Neuron (in vitro differentiated cells): ENCODE measurements around the gene PRPF31.
A peak's percentile ranks its signal among the peaks of the same experiment; 100 is the strongest.

Experiments used
- H2AFZ ChIP-seq: one replicate; pipeline ENCODE4 v1.6.1; 2013; ENCODE audit warnings: low read depth, mild to moderate bottlenecking, inconsistent platforms, low read length, moderate library complexity
- H3K27me3 ChIP-seq: one replicate; pipeline ENCODE4 v1.6.1; 2013; ENCODE audit warnings: low read length; ENCODE audit not compliant: insufficient read depth
- H3K36me3 ChIP-seq: one replicate; pipeline ENCODE4 v1.6.1; 2013; ENCODE audit warnings: low read length; ENCODE audit not compliant: insufficient read depth
- H3K4me1 ChIP-seq: one replicate; pipeline ENCODE4 v1.6.1; 2013; ENCODE audit warnings: low read length; ENCODE audit not compliant: insufficient read depth
- H3K4me3 ChIP-seq: 2 replicates; pipeline ENCODE4 v1.5.1; 2013; ENCODE audit warnings: mild to moderate bottlenecking, low read length, moderate library complexity
- H3K9me3 ChIP-seq: one replicate; pipeline ENCODE4 v1.6.1; 2013; ENCODE audit warnings: low read length

The PRPF31 gene

GRCh38 chr19:54153731-54154326 lies 38.3 kb downstream of the PRPF31 start:
- peaks cover 80% of the 10 kb centered on the region for H3K36me3 ChIP-seq
- H3K9me3 ChIP-seq: no peaks in the 10 kb centered on the region
- H2AFZ ChIP-seq: no peak overlapping the region
- no peak overlapping the region for H3K4me3 ChIP-seq
- no peaks in the 10 kb centered on the region for H3K27me3 ChIP-seq
- H3K4me1 ChIP-seq: peaks cover 6% of the 10 kb centered on the region

GRCh38 chr19:54154603-54155345 lies 39.2 kb downstream of the PRPF31 start:
- peaks cover 71% of the 10 kb centered on the region for H3K36me3 ChIP-seq

GRCh38 chr19:54155694-54156093 lies 40.1 kb downstream of the PRPF31 start:
- no peak overlapping the region for H2AFZ ChIP-seq
- H3K36me3 ChIP-seq: peaks cover 64% of the 10 kb centered on the region
- H3K4me1 ChIP-seq: peaks cover 13% of the 10 kb centered on the region

More at GRCh38 chr19:54154603-54155345, 39.2 kb downstream of the PRPF31 start:
- Histone ChIP-seq H2AFZ (no peak overlapping the region), H3K9me3 (no peaks in the 10 kb centered on the region), H3K4me1 (peaks cover 10% of the 10 kb centered on the region), H3K4me3 (no peak overlapping the region), H3K27me3 (no peaks in the 10 kb centered on the region)

GRCh38 chr19:54156490-54156889 lies 40.9 kb downstream of the PRPF31 start:
- H3K27me3 ChIP-seq: no peaks in the 10 kb centered on the region
- no peak overlapping the region for H3K4me3 ChIP-seq
- no peaks in the 10 kb centered on the region for H3K9me3 ChIP-seq
- no peak overlapping the region for H2AFZ ChIP-seq
- H3K4me1 ChIP-seq: peaks cover 18% of the 10 kb centered on the region
- peaks cover 59% of the 10 kb centered on the region for H3K36me3 ChIP-seq

More at GRCh38 chr19:54155694-54156093, 40.1 kb downstream of the PRPF31 start:
- H3K27me3 ChIP-seq: no peaks in the 10 kb centered on the region
- H3K4me3 ChIP-seq: no peak overlapping the region
- no peaks in the 10 kb centered on the region for H3K9me3 ChIP-seq

- Histone ChIP-seq H3K4me3 (no peak overlapping the region), H3K9me3 (no peaks in the 10 kb centered on the region), H3K36me3 (peaks cover 55% of the 10 kb centered on the region), H3K4me1 (peaks cover 18% of the 10 kb centered on the region), H3K27me3 (no peaks in the 10 kb centered on the region), H2AFZ (no peak overlapping the region)
Measured at GRCh38 chr19:54156953-54157352, 41.4 kb downstream of the PRPF31 start.

GRCh38 chr19:54158812-54159351 lies 43.3 kb downstream of the PRPF31 start:
- Histone ChIP-seq H3K27me3 (no peaks in the 10 kb centered on the region), H3K9me3 (peaks cover 4% of the 10 kb centered on the region), H2AFZ (peak overlapping the region; percentile 42), H3K4me3 (peak overlapping the region; percentile 90), H3K36me3 (peaks cover 37% of the 10 kb centered on the region), H3K4me1 (peaks cover 18% of the 10 kb centered on the region)

- Histone ChIP-seq H3K9me3 (peaks cover 8% of the 10 kb centered on the region), H3K27me3 (no peaks in the 10 kb centered on the region), H3K4me1 (peaks cover 18% of the 10 kb centered on the region), H3K36me3 (peaks cover 30% of the 10 kb centered on the region), H3K4me3 (peak within 1 kb of the TSS; percentile 90), H2AFZ (peak within 1 kb of the TSS; percentile 44)
Measured at GRCh38 chr19:54159352-54160181, 44.0 kb downstream of the PRPF31 start, which contains the start of gene LENG1. Gene LENG1, minus strand, starts transcription at chr19:54159721. Its CDS starts 26 bp downstream, at chr19:54159695.

GRCh38 chr19:54160182-54160811 lies 44.7 kb downstream of the PRPF31 start:
- Histone ChIP-seq H3K4me3 (peak overlapping the region; percentile 69), H3K4me1 (peaks cover 18% of the 10 kb centered on the region), H2AFZ (peak overlapping the region; percentile 44), H3K27me3 (no peaks in the 10 kb centered on the region), H3K9me3 (peaks cover 13% of the 10 kb centered on the region), H3K36me3 (peaks cover 23% of the 10 kb centered on the region)

GRCh38 chr19:54160854-54161253 lies 45.3 kb downstream of the PRPF31 start:
- Histone ChIP-seq H3K27me3 (no peaks in the 10 kb centered on the region), H2AFZ (no peak overlapping the region), H3K4me1 (peaks cover 18% of the 10 kb centered on the region), H3K9me3 (peaks cover 13% of the 10 kb centered on the region), H3K36me3 (peaks cover 20% of the 10 kb centered on the region), H3K4me3 (peak overlapping the region; percentile 69)

GRCh38 chr19:54162241-54162805 lies 46.8 kb downstream of the PRPF31 start:
- H3K36me3 ChIP-seq: peaks cover 7% of the 10 kb centered on the region
- H2AFZ ChIP-seq: no peak overlapping the region
- H3K4me3 ChIP-seq: no peak overlapping the region
- no peaks in the 10 kb centered on the region for H3K27me3 ChIP-seq
- H3K4me1 ChIP-seq: peaks cover 18% of the 10 kb centered on the region
- peaks cover 13% of the 10 kb centered on the region for H3K9me3 ChIP-seq

- Histone ChIP-seq H3K36me3 (peaks cover 4% of the 10 kb centered on the region), H3K4me1 (peaks cover 18% of the 10 kb centered on the region), H3K4me3 (no peak overlapping the region), H2AFZ (no peak overlapping the region), H3K9me3 (peaks cover 13% of the 10 kb centered on the region), H3K27me3 (no peaks in the 10 kb centered on the region)
Measured at GRCh38 chr19:54162884-54163283, 47.3 kb downstream of the PRPF31 start.

- no peak overlapping the region for H3K4me3 ChIP-seq
- no peak overlapping the region for H2AFZ ChIP-seq
- peaks cover 8% of the 10 kb centered on the region for H3K4me1 ChIP-seq
- H3K9me3 ChIP-seq: peaks cover 13% of the 10 kb centered on the region
- H3K36me3 ChIP-seq: no peaks in the 10 kb centered on the region
- no peaks in the 10 kb centered on the region for H3K27me3 ChIP-seq
Measured at GRCh38 chr19:54164369-54165068, 49.0 kb downstream of the PRPF31 start.
